ENCODE measurements around the gene CCDC92.

CCDC92 gene

GRCh38 chr12:123942238-123942653 lies 30.4 kb downstream of the CCDC92 start:
- H3K27ac Mint-ChIP-seq: no peak overlapping the region
- no peak overlapping the region for H3K4me3 Mint-ChIP-seq
- peaks cover 17% of the 10 kb centered on the region for H3K36me3 Mint-ChIP-seq (ENCODE audit: low read depth)
- H3K9me3 Mint-ChIP-seq: no peaks in the 10 kb centered on the region
- H3K27me3 Mint-ChIP-seq: no peaks in the 10 kb centered on the region
- peaks cover 19% of the 10 kb centered on the region for H3K4me1 Mint-ChIP-seq (ENCODE audit: low read depth)

- Mint-ChIP-seq H3K27ac (no peak overlapping the region), H3K27me3 (no peaks in the 10 kb centered on the region), H3K36me3 (ENCODE audit: low read depth) (peaks cover 17% of the 10 kb centered on the region), H3K4me3 (no peak overlapping the region), H3K9me3 (no peaks in the 10 kb centered on the region), H3K4me1 (ENCODE audit: low read depth) (peaks cover 19% of the 10 kb centered on the region)
These were observed 30.9 kb downstream of the CCDC92 start for GRCh38 chr12:123941624-123942237.

- Mint-ChIP-seq H3K9me3 (no peaks in the 10 kb centered on the region), H3K4me3 (no peak overlapping the region), H3K27ac (no peak overlapping the region), H3K4me1 (ENCODE audit: low read depth) (peaks cover 22% of the 10 kb centered on the region), H3K27me3 (no peaks in the 10 kb centered on the region), H3K36me3 (ENCODE audit: low read depth) (peaks cover 17% of the 10 kb centered on the region)
These were observed 31.6 kb downstream of the CCDC92 start for GRCh38 chr12:123941000-123941399.

GRCh38 chr12:123940627-123940966 lies 32.0 kb downstream of the CCDC92 start:
- Mint-ChIP-seq H3K36me3 (ENCODE audit: low read depth) (peaks cover 17% of the 10 kb centered on the region), H3K27ac (no peak overlapping the region), H3K4me1 (ENCODE audit: low read depth) (peaks cover 22% of the 10 kb centered on the region), H3K4me3 (no peak overlapping the region), H3K27me3 (no peaks in the 10 kb centered on the region), H3K9me3 (no peaks in the 10 kb centered on the region)

- Mint-ChIP-seq H3K4me3 (no peak overlapping the region), H3K4me1 (ENCODE audit: low read depth) (peaks cover 22% of the 10 kb centered on the region), H3K9me3 (no peaks in the 10 kb centered on the region), H3K36me3 (ENCODE audit: low read depth) (peaks cover 17% of the 10 kb centered on the region), H3K27me3 (no peaks in the 10 kb centered on the region), H3K27ac (no peak overlapping the region)
These were observed 32.7 kb downstream of the CCDC92 start for GRCh38 chr12:123939716-123940626.

GRCh38 chr12:123938679-123939480 lies 33.8 kb downstream of the CCDC92 start:
- H3K4me3 Mint-ChIP-seq: peak overlapping the region; percentile 73

GRCh38 chr12:123937707-123938591 lies 34.7 kb downstream of the CCDC92 start:
- H3K27ac Mint-ChIP-seq: peak overlapping the region; percentile 75
- H3K27me3 Mint-ChIP-seq: no peaks in the 10 kb centered on the region
- H3K4me1 Mint-ChIP-seq (ENCODE audit: low read depth): peaks cover 26% of the 10 kb centered on the region
- peaks cover 17% of the 10 kb centered on the region for H3K36me3 Mint-ChIP-seq (ENCODE audit: low read depth)
- peak overlapping the region; percentile 73 for H3K4me3 Mint-ChIP-seq
- H3K9me3 Mint-ChIP-seq: no peaks in the 10 kb centered on the region

More at GRCh38 chr12:123938679-123939480, 33.8 kb downstream of the CCDC92 start:
- peaks cover 22% of the 10 kb centered on the region for H3K4me1 Mint-ChIP-seq (ENCODE audit: low read depth)
- H3K36me3 Mint-ChIP-seq (ENCODE audit: low read depth): peaks cover 17% of the 10 kb centered on the region
- peak overlapping the region; percentile 75 for H3K27ac Mint-ChIP-seq
- no peaks in the 10 kb centered on the region for H3K27me3 Mint-ChIP-seq
- H3K9me3 Mint-ChIP-seq: no peaks in the 10 kb centered on the region

GRCh38 chr12:123936956-123937706 lies 35.5 kb downstream of the CCDC92 start:
- H3K4me3 Mint-ChIP-seq: peak overlapping the region; percentile 73

GRCh38 chr12:123936471-123936870 lies 36.2 kb downstream of the CCDC92 start:
- peak overlapping the region; percentile 41 for H3K27ac Mint-ChIP-seq
- no peak overlapping the region for H3K4me3 Mint-ChIP-seq

More at GRCh38 chr12:123936956-123937706, 35.5 kb downstream of the CCDC92 start:
- Mint-ChIP-seq H3K4me1 (ENCODE audit: low read depth) (peaks cover 32% of the 10 kb centered on the region), H3K27ac (peak overlapping the region; percentile 75), H3K9me3 (no peaks in the 10 kb centered on the region), H3K27me3 (no peaks in the 10 kb centered on the region), H3K36me3 (ENCODE audit: low read depth) (peaks cover 10% of the 10 kb centered on the region)

GRCh38 chr12:123935956-123936355 lies 36.7 kb downstream of the CCDC92 start:
- Mint-ChIP-seq H3K27me3 (no peaks in the 10 kb centered on the region), H3K36me3 (ENCODE audit: low read depth) (no peaks in the 10 kb centered on the region), H3K4me1 (ENCODE audit: low read depth) (peaks cover 41% of the 10 kb centered on the region), H3K4me3 (no peak overlapping the region), H3K9me3 (no peaks in the 10 kb centered on the region), H3K27ac (no peak overlapping the region)

More at GRCh38 chr12:123936471-123936870, 36.2 kb downstream of the CCDC92 start:
- no peaks in the 10 kb centered on the region for H3K9me3 Mint-ChIP-seq
- H3K27me3 Mint-ChIP-seq: no peaks in the 10 kb centered on the region
- H3K36me3 Mint-ChIP-seq (ENCODE audit: low read depth): peaks cover 3% of the 10 kb centered on the region
- peaks cover 39% of the 10 kb centered on the region for H3K4me1 Mint-ChIP-seq (ENCODE audit: low read depth)

- no peak overlapping the region for H3K27ac Mint-ChIP-seq
- no peak overlapping the region for H3K4me3 Mint-ChIP-seq
- H3K9me3 Mint-ChIP-seq: no peaks in the 10 kb centered on the region
- H3K36me3 Mint-ChIP-seq (ENCODE audit: low read depth): no peaks in the 10 kb centered on the region
- H3K27me3 Mint-ChIP-seq: no peaks in the 10 kb centered on the region
- peaks cover 41% of the 10 kb centered on the region for H3K4me1 Mint-ChIP-seq (ENCODE audit: low read depth)
These were observed 37.8 kb downstream of the CCDC92 start for GRCh38 chr12:123934829-123935228.

GRCh38 chr12:123934016-123934620 lies 38.5 kb downstream of the CCDC92 start:
- H3K4me1 Mint-ChIP-seq (ENCODE audit: low read depth): peaks cover 41% of the 10 kb centered on the region
- H3K36me3 Mint-ChIP-seq (ENCODE audit: low read depth): no peaks in the 10 kb centered on the region
- no peaks in the 10 kb centered on the region for H3K9me3 Mint-ChIP-seq
- no peak overlapping the region for H3K4me3 Mint-ChIP-seq
- H3K27ac Mint-ChIP-seq: no peak overlapping the region
- no peaks in the 10 kb centered on the region for H3K27me3 Mint-ChIP-seq

GRCh38 chr12:123933214-123933613 lies 39.4 kb downstream of the CCDC92 start:
- H3K4me3 Mint-ChIP-seq: no peak overlapping the region
- H3K27me3 Mint-ChIP-seq: no peaks in the 10 kb centered on the region
- peaks cover 32% of the 10 kb centered on the region for H3K4me1 Mint-ChIP-seq (ENCODE audit: low read depth)

More at GRCh38 chr12:123933214-123933613, 39.4 kb downstream of the CCDC92 start:
- H3K9me3 Mint-ChIP-seq: no peaks in the 10 kb centered on the region
- H3K27ac Mint-ChIP-seq: no peak overlapping the region
- no peaks in the 10 kb centered on the region for H3K36me3 Mint-ChIP-seq (ENCODE audit: low read depth)

All from stimulated activated naive CD8-positive, alpha-beta T cell treated with anti-CD3 and anti-CD28 coated beads, Interleukin-15, Interleukin-2, amounts not matched to agents 100 ng/mL and 50 ng/mL, for 24 hours (primary cell).